H1 (cell line): ENCODE results near the gene SMARCA2.

Experiments used
- ATF2 ChIP-seq: IDR thresholded peaks from 2 replicates; pipeline ENCODE4 v1.6.1; 2012; ENCODE audit warnings: low read length, inconsistent platforms
- BRCA1 ChIP-seq: IDR thresholded peaks from 2 replicates; pipeline ENCODE4 v1.6.1; 2012; ENCODE audit warnings: low read depth, low read length, improper control_type of control experiment
- CBX8 ChIP-seq: fragments of 300-800, 300-1000 bp; sonication (generic); IDR thresholded peaks from 2 replicates; pipeline ENCODE4 v1.7.1; 2016; ENCODE audit warnings: low read depth, low read length, borderline replicate concordance
- CHD2 ChIP-seq: IDR thresholded peaks from 2 replicates; pipeline ENCODE4 v1.6.1; 2012; ENCODE audit warnings: low read length, improper control_type of control experiment
- CREB1 ChIP-seq: IDR thresholded peaks from 2 replicates; pipeline ENCODE4 v1.6.1; 2012; ENCODE audit warnings: inconsistent platforms
- EP300 ChIP-seq, 2 experiments: IDR thresholded peaks; 1 replicate in 1 of 2; 2 replicates in 1 of 2; pipeline ENCODE4 v1.6.1; 2011 to 2012; ENCODE audit warnings: low read depth in 2 of 2, low read length in 2 of 2, mild to moderate bottlenecking in 2 of 2, borderline replicate concordance in 1 of 2, inconsistent platforms in 1 of 2, moderate library complexity in 1 of 2
- GTF2F1 ChIP-seq: IDR thresholded peaks from 2 replicates; pipeline ENCODE4 v1.6.1; 2012; ENCODE audit warnings: low read depth, low read length, improper control_type of control experiment, borderline replicate concordance
- RAD21 ChIP-seq, 2 experiments: IDR thresholded peaks in 1 of 2; conservative IDR thresholded peaks in 1 of 2; 2 replicates each; pipeline ENCODE4 v1.6.1; 2011; ENCODE audit warnings: low read depth in 2 of 2, low read length in 2 of 2, improper control_type of control experiment in 1 of 2, inconsistent platforms in 1 of 2, mild to moderate bottlenecking in 1 of 2, moderate library complexity in 1 of 2
- TF ChIP-seq, protein P1 (sequence below), 3 experiments: IDR thresholded peaks; 1 replicate in 2 of 3; 2 replicates in 1 of 3; pipeline versions ENCODE4 v1.5.1 to v1.6.1; 2011; ENCODE audit warnings: low read length in 3 of 3, mild to moderate bottlenecking in 3 of 3, inconsistent platforms in 2 of 3, low read depth in 1 of 3, moderate library complexity in 1 of 3; ENCODE audit not compliant: insufficient read depth in 1 of 3; ENCODE audit errors: control extremely low read depth in 1 of 3
- TF ChIP-seq, protein P2 (sequence below): IDR thresholded peaks from 2 replicates; pipeline ENCODE4 v1.6.1; 2012; ENCODE audit warnings: inconsistent platforms

- TF ChIP-seq RAD21 (IDR thresholded peaks at IDR 0.05 in 1 of 2, conservative IDR thresholded peaks at IDR 0.05 in 1 of 2; ENCODE audit: low read depth in 2 of 2, low read length in 2 of 2) (no peak), CBX8 (no peak), ATF2 (no peak), CREB1 (no peak; the same call in 1 of the 2 replicates), EP300 (IDR thresholded peaks at IDR 0.05; ENCODE audit: borderline replicate concordance in 1 of 2, low read depth in 2 of 2, low read length in 2 of 2) (peak in 1 of 2 experiments; percentile 23; a peak in 1 of 3 replicates), CHD2 (no peak), GTF2F1 (no peak), BRCA1 (no peak)
- TF ChIP-seq, protein P1, sequence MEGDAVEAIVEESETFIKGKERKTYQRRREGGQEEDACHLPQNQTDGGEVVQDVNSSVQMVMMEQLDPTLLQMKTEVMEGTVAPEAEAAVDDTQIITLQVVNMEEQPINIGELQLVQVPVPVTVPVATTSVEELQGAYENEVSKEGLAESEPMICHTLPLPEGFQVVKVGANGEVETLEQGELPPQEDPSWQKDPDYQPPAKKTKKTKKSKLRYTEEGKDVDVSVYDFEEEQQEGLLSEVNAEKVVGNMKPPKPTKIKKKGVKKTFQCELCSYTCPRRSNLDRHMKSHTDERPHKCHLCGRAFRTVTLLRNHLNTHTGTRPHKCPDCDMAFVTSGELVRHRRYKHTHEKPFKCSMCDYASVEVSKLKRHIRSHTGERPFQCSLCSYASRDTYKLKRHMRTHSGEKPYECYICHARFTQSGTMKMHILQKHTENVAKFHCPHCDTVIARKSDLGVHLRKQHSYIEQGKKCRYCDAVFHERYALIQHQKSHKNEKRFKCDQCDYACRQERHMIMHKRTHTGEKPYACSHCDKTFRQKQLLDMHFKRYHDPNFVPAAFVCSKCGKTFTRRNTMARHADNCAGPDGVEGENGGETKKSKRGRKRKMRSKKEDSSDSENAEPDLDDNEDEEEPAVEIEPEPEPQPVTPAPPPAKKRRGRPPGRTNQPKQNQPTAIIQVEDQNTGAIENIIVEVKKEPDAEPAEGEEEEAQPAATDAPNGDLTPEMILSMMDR (IDR thresholded peaks at IDR 0.05; ENCODE audit: control extremely low read depth in 1 of 3, insufficient read depth in 1 of 3, low read depth in 1 of 3, low read length in 3 of 3) = no peak
- TF ChIP-seq, protein P2, sequence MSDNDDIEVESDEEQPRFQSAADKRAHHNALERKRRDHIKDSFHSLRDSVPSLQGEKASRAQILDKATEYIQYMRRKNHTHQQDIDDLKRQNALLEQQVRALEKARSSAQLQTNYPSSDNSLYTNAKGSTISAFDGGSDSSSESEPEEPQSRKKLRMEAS = no peak
These were observed 647 bp downstream of the SMARCA2 start for GRCh38 chr9:2015581-2016407.
